ENCODE measurements around the gene PLAGL2.
A peak's percentile ranks its signal among the peaks of the same experiment; 100 is the strongest.
"Not testable (repeated sequence)": the region's sequence is repeated elsewhere in the genome, so short reads cannot be mapped to it uniquely, and the experiment has no call there.

PLAGL2 gene

GRCh38 chr20:32181606-32182005, 25.9 kb downstream of the PLAGL2 start:
- no peak for DNase-seq

DNA sequence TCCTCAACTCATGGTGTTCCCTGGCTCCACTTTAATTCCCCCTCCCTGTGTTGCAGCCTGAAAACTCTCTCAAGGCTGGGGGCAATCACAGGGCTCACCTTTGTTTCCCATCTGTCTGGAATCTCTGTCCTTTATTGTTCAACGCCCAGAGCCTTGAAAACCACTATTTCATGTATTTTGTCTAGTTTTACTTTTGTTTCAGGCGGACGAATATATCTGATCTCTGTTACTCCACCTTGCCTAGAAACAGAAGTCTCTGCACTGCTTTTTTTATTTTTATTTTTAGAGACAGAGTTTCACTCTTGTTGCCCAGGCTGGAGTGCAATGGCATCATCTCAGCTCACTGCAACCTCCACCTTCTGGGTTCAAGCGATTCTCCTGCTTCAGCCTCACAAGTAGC, 27.6 kb downstream of the PLAGL2 start:
- no peak for DNase-seq

DNA sequence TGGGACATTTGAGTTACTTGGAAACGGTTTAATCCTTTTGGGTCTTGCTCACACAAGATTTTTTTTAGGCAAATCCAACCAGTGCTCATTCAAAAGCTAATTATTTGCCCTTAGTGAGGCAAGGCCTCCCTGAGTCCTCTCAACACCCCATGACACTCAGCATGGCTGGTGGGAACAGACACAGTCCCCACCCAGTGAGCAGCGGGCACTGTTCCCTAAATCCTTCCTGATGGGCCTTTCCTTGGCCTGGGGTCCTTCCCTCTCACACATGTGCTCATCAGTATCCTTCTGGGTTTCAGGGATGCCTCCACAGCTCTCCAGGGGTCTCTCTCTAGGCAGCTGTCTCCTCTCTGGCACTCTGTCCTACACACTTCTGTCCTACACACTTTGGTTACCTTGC, 28.0 kb downstream of the PLAGL2 start:
- no peak for DNase-seq

DNA sequence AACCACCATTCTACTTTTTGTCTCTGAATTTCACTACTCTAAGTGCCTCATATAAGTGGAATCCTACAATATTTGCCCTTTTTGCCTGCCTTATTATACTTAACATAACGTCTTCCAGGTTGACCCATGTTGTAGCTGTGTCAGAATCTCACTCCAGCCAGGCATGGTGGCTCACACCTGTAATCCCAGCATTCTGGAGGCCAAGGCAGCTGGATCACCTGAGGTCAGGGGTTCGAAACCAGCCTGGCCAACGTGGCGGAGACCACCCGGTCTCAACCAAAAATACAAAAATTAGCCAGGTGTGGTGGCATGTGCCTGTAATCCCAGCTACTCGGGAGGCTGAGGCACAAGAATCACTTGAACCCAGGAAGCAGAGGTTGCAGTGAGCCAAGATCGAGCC, 29.8 kb downstream of the PLAGL2 start:
- not testable (repeated sequence) for DNase-seq

DNA sequence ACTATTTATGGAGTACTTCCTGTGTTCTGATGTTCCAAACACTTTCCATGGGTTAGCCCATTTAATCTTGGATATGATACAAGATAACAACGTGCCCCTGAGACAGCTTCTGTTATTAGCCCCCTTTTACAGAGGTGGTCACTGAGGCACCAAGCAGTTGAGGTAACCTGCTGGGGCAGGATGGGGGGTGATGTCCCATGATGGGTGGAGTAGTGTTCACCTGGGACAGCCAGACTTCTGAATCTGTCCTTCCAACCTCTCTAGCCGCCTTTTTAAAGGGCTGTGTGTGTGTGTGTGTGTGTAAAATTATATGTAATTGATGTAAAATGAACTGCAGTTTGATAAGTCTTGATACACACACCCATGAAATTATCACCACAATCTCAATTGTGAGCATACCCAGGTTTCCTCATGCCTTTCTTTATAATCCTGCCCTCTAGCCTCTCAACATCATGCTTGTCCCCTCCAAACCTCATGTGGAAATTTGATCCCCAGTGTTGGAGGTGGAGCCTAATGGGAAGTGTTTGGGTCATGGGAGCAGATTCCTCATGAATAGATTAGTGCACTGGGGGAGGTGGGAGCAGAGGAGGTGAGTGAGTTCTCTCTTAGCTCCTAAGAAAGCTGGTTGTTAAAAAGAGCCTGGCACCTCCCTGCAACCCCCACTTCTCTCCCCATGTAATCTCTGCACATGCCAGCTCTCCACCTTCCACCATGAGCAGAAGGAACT, 39.2 kb downstream of the PLAGL2 start:
- DNase-seq: no peak

GRCh38 chr20:32167552-32167951, 40.0 kb downstream of the PLAGL2 start:
- no peak for DNase-seq

GRCh38 chr20:32165836-32166545, 41.6 kb downstream of the PLAGL2 start:
- no peak for DNase-seq

DNA sequence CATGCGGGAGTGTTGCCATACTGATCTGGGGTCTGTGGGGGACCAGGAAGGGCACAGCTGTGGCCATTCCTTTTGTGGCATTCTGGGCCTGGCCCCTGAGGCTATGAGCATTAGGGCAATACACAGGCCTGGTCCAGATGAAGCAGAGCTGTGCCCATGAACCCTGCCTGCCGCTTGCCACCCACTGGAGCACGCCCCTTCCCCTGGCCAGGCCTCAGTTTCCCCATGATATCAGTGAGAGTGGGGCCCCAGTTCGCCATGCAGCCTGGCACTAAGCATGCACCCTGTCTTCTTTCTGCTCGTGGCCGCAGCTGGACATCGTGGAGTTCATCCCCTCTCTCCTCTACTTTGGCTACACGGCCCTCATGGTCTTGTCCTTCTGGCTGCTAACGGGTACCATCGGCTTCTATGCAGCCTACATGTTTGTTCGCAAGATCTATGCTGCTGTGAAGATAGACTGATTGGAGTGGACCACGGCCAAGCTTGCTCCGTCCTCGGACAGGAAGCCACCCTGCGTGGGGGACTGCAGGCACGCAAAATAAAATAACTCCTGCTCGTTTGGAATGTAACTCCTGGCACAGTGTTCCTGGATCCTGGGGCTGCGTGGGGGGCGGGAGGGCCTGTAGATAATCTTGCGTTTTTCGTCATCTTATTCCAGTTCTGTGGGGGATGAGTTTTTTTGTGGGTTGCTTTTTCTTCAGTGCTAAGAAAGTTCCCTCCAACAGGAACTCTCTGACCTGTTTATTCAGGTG, 42.4 kb downstream of the PLAGL2 start:
- DNase-seq: no peak

DNA sequence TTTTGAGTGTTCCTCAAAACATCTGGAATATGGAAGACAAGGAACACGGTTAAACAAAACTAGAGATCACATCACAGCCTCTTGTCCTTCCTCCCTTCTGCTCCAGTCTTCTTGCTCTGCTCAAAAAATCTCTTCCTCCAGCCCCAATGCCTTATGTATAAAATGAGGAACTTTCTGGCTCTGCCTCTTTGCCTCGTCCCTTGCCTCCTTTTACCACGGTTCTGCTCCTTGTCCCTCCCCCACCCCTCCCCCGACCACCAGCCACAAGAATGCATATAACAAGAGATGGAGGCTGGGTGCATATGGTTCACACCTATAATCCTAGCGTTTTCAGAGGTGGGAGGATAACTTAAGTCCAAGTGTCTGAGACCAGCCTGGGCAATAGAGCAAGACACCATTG, 43.6 kb downstream of the PLAGL2 start:
- no peak for DNase-seq

- DNase-seq: no peak
These were observed 45.2 kb downstream of the PLAGL2 start for GRCh38 chr20:32162351-32162750.

DNA sequence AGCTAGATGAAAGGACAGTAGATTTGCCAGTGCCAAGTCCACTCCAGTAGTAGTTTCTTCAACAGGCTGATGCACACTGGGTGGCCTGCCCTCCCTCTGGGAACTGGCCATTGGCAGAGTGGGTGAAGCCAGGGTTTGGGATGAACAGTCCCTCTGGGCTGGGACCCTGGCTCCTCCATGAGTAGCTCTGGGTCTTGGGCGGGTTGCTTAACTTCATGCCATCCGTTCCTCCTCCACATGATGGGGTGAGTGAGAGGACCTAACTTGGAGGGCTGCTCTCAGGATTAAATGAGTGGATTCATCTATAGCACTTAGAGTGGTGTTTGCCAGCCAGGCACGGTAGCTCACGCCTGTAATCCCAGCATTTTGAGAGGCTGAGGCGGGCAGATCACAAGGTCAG, 47.2 kb downstream of the PLAGL2 start:
- no peak for DNase-seq

GRCh38 chr20:32159766-32160221, 47.7 kb downstream of the PLAGL2 start:
- DNase-seq: no peak

DNA sequence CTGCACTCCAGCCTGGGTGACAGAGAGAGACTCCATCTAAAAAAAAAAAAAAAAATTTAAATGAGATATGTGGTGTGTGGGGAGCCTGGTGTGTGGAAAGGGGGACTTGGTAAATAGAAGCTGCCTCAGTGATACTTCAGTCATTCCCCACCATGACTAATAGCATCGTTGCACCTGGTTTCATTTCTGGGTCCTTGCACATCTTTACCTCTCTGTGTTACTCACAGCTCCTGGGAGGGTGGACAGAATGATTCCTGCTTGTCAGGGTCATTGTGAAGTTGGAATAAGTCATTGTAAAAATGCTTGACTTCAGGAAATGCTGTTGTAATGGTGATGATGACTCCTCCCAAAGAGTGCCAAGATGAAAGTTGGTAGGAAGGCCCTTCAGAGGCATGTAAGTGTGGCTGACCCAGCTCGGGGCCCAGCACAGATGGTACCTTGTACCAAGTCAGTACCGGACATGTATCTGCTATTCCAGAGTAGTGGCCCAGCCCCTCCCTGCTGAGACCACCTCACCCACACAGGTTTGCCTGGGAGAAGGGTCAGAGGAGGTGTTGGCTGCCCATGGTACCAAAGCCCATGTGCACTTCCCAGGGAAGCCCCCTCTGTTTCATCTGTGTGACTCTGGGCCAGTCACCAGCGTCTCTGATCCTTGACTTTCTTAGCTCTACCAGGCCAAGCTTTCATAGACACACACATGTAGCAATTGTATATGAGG, 48.4 kb downstream of the PLAGL2 start:
- DNase-seq: no peak

- no peak for DNase-seq
These were observed 49.2 kb downstream of the PLAGL2 start for GRCh38 chr20:32158351-32158750.

- no peak for DNase-seq
These were observed 49.9 kb downstream of the PLAGL2 start for GRCh38 chr20:32157611-32158010.

GRCh38 chr20:32155017-32155981, 52.2 kb downstream of the PLAGL2 start:
- peak; percentile 63 to 81 for DNase-seq

GRCh38 chr20:32153771-32154170, 53.8 kb downstream of the PLAGL2 start:
- DNase-seq: no peak

DNA sequence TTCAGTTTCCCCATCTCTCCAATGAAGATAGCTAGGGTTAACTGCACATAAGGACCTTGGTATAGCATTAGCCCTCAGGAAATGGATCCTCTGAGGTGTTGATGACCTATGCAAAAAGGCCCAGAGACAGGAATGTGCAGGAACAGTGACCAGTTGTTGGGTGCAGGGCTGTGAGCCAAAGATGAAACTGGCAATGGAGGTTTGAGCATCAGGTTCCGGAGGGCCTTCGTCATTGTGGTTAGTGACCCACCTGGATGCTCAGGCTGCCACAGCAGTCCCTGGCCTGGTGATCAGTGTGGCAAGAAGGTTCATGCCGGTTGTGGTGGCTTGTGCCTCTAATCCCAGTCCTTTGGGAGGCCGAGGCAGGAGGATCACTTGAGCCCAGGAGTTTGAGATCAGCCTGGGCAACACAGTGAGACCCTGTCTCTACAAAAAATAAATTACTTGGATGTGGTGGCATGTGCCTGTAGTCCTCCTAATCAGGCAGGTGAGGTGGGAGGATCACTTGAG, 54.3 kb downstream of the PLAGL2 start:
- DNase-seq: no peak

- no peak for DNase-seq
These were observed 55.0 kb downstream of the PLAGL2 start for GRCh38 chr20:32152421-32153155.

GRCh38 chr20:32150291-32150848, 57.2 kb downstream of the PLAGL2 start:
- no peak for DNase-seq
